Neural cell (in vitro differentiated cells): ENCODE measurements around the gene PPP6R1. TPM values are rescaled to one million over a fixed set of nuclear protein-coding genes. Genes with fewer than 3 reads are reported as not detected.

Source experiments
- H2AFZ ChIP-seq: fragments of 200-600, 300-800 bp; sonication (generic), shearing (Covaris generic); 2 replicates; pipeline ENCODE4 v1.6.0; 2014; ENCODE audit warnings: low read depth, mild to moderate bottlenecking, antibody characterized with exemption, low read length, moderate library complexity
- H3F3A ChIP-seq: fragments of 200-600 bp; shearing (Covaris generic); 2 replicates; pipeline ENCODE4 v1.6.1; 2016; ENCODE audit warnings: mild to moderate bottlenecking, moderate library complexity, mixed read lengths, antibody characterized with exemption, low read length; ENCODE audit not compliant: insufficient read depth, poor library complexity, severe bottlenecking
- H3K27ac ChIP-seq: fragments of 200-600, 300-800 bp; sonication (generic), shearing (Covaris generic); 2 replicates; pipeline ENCODE4 v1.5.1; 2014; ENCODE audit warnings: mild to moderate bottlenecking, low read length, moderate library complexity
- H3K27me3 ChIP-seq: fragments of 300-800, 200-600 bp; sonication (generic), shearing (Covaris generic); 2 replicates; pipeline ENCODE4 v1.6.0; 2014; ENCODE audit warnings: mild to moderate bottlenecking, low read depth, low read length, moderate library complexity; ENCODE audit not compliant: insufficient read depth
- H3K36me3 ChIP-seq: fragments of 300-800, 200-600 bp; sonication (generic), shearing (Covaris generic); 2 replicates; pipeline ENCODE4 v1.5.1; 2014; ENCODE audit warnings: mild to moderate bottlenecking, antibody characterized with exemption, low read length, moderate library complexity; ENCODE audit not compliant: insufficient read depth
- H3K4me2 ChIP-seq: fragments of 300-800, 200-600 bp; sonication (generic), shearing (Covaris generic); 2 replicates; pipeline ENCODE4 v1.6.0; 2014; ENCODE audit warnings: mild to moderate bottlenecking, low read length
- H3K4me3 ChIP-seq: fragments of 300-800, 200-600 bp; sonication (generic), shearing (Covaris generic); 2 replicates; pipeline ENCODE4 v1.5.1; 2014; ENCODE audit warnings: mild to moderate bottlenecking, low read length, moderate library complexity
- H3K79me2 ChIP-seq: fragments of 200-600 bp; shearing (Covaris generic); replicated peaks from 2 replicates; pipeline ENCODE4 v1.6.0; 2014; ENCODE audit warnings: mild to moderate bottlenecking, low read length, moderate library complexity; ENCODE audit not compliant: insufficient read depth
- H3K9ac ChIP-seq: fragments of 300-800, 200-600 bp; sonication (generic), shearing (Covaris generic); 2 replicates; pipeline ENCODE4 v1.6.1; 2016; ENCODE audit warnings: mild to moderate bottlenecking, low read length, mixed read lengths
- H3K9me2 ChIP-seq: fragments of 200-600 bp; shearing (Covaris generic); 2 replicates; pipeline ENCODE4 v1.6.1; 2016; ENCODE audit warnings: mild to moderate bottlenecking, low read length, mixed read lengths; ENCODE audit not compliant: insufficient read depth
- H3K9me3 ChIP-seq: fragments of 200-600, 300-800 bp; sonication (generic), shearing (Covaris generic); 2 replicates; pipeline ENCODE4 v1.6.1; 2016; ENCODE audit warnings: mild to moderate bottlenecking, mixed run types, low read length, moderate library complexity, mixed read lengths
- H4K20me1 ChIP-seq: fragments of 200-600 bp; shearing (Covaris generic); 2 replicates; pipeline ENCODE4 v1.6.1; 2016; ENCODE audit warnings: mild to moderate bottlenecking, mixed run types; ENCODE audit not compliant: insufficient read depth
- EP300 ChIP-seq: fragments of 450-650 bp; conservative IDR thresholded peaks from 2 replicates; pipeline ENCODE4 v1.6.1; 2014; ENCODE audit warnings: antibody characterized with exemption, mild to moderate bottlenecking, moderate library complexity; ENCODE audit not compliant: poor library complexity, severe bottlenecking
- EZH2 ChIP-seq: fragments of 200-600, 300-800 bp; shearing (Covaris generic), sonication (generic); IDR thresholded peaks from 2 replicates; pipeline ENCODE4 v1.6.1; 2014; ENCODE audit warnings: antibody characterized with exemption, low read length, borderline replicate concordance, mild to moderate bottlenecking; ENCODE audit not compliant: insufficient read depth, poor library complexity, severe bottlenecking
- MXI1 ChIP-seq: fragments of 450-650 bp; conservative IDR thresholded peaks from 2 replicates; pipeline ENCODE4 v1.6.1; 2014; ENCODE audit warnings: antibody characterized with exemption, mild to moderate bottlenecking; ENCODE audit not compliant: poor library complexity, severe bottlenecking
- POLR2AphosphoS5 ChIP-seq: IDR thresholded peaks from 2 replicates; pipeline ENCODE4 v1.6.1; 2012
- RAD21 ChIP-seq: fragments of 450-650 bp; conservative IDR thresholded peaks from 2 replicates; pipeline ENCODE4 v1.6.1; 2014; ENCODE audit warnings: antibody characterized with exemption, mild to moderate bottlenecking, moderate library complexity
- SMC3 ChIP-seq: fragments of 450-650 bp; conservative IDR thresholded peaks from 2 replicates; pipeline ENCODE4 v1.6.1; 2014; ENCODE audit warnings: antibody characterized with exemption, mild to moderate bottlenecking, moderate library complexity; ENCODE audit not compliant: poor library complexity
- TAF1 ChIP-seq: IDR thresholded peaks from 2 replicates; pipeline ENCODE4 v1.6.1; 2012; ENCODE audit warnings: low read depth
- polyA plus RNA-seq: library from polyadenylated mRNA; depleted of rRNA; stranded (reverse); fragments of >200 nt; gene quantifications from 2 replicates; pipeline ENCODE4 v1.2.3, GENCODE V29; 2014
- TF ChIP-seq, protein P1 (sequence below): fragments of 450-650 bp; IDR thresholded peaks from 2 replicates; pipeline ENCODE4 v1.5.1; 2014; ENCODE audit warnings: antibody characterized with exemption, mild to moderate bottlenecking, moderate library complexity; ENCODE audit not compliant: poor library complexity, severe bottlenecking
- TF ChIP-seq, protein P2 (sequence below): IDR thresholded peaks from 2 replicates; pipeline ENCODE4 v1.6.1; 2012; ENCODE audit warnings: borderline replicate concordance

PPP6R1 gene
- polyA plus RNA-seq, 1 donor from 2014 or later, result 20.0 TPM

DNA sequence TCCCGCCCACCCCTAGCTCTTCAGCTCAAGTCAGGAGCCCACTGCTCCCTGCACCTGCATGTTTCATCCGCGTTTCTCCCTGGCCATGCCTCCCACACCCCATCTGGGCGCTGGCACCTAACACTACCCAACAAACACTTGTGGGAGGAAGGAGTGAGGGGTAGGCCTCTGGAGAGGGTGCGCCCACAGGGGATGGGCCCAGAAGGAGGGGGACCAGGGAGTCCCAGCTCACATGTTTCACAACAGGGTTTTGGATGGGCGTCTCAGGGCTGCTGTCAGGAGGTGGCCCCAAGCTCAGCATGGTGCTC lies 18.1 kb downstream of the PPP6R1 start:
- Histone ChIP-seq H3K36me3 (peaks cover 9% of the 10 kb centered on the region), H3K27me3 (no peaks in the 10 kb centered on the region), H3K4me2 (no peak overlapping the region), H3K79me2 (no peaks in the 10 kb centered on the region), H3K9ac (no peak overlapping the region), H3K9me2 (no peaks in the 10 kb centered on the region), H2AFZ (no peak overlapping the region), H3F3A (no peaks in the 10 kb centered on the region), H3K4me3 (no peak overlapping the region), H3K9me3 (no peaks in the 10 kb centered on the region), H4K20me1 (no peaks in the 10 kb centered on the region), H3K27ac (no peak overlapping the region)
- no peak for TF ChIP-seq POLR2AphosphoS5
- no peak for TF ChIP-seq SMC3
- TF ChIP-seq, protein P1, sequence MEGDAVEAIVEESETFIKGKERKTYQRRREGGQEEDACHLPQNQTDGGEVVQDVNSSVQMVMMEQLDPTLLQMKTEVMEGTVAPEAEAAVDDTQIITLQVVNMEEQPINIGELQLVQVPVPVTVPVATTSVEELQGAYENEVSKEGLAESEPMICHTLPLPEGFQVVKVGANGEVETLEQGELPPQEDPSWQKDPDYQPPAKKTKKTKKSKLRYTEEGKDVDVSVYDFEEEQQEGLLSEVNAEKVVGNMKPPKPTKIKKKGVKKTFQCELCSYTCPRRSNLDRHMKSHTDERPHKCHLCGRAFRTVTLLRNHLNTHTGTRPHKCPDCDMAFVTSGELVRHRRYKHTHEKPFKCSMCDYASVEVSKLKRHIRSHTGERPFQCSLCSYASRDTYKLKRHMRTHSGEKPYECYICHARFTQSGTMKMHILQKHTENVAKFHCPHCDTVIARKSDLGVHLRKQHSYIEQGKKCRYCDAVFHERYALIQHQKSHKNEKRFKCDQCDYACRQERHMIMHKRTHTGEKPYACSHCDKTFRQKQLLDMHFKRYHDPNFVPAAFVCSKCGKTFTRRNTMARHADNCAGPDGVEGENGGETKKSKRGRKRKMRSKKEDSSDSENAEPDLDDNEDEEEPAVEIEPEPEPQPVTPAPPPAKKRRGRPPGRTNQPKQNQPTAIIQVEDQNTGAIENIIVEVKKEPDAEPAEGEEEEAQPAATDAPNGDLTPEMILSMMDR, result no peak
- no peak for TF ChIP-seq EZH2
- TF ChIP-seq RAD21, result no peak
- TF ChIP-seq, protein P2, sequence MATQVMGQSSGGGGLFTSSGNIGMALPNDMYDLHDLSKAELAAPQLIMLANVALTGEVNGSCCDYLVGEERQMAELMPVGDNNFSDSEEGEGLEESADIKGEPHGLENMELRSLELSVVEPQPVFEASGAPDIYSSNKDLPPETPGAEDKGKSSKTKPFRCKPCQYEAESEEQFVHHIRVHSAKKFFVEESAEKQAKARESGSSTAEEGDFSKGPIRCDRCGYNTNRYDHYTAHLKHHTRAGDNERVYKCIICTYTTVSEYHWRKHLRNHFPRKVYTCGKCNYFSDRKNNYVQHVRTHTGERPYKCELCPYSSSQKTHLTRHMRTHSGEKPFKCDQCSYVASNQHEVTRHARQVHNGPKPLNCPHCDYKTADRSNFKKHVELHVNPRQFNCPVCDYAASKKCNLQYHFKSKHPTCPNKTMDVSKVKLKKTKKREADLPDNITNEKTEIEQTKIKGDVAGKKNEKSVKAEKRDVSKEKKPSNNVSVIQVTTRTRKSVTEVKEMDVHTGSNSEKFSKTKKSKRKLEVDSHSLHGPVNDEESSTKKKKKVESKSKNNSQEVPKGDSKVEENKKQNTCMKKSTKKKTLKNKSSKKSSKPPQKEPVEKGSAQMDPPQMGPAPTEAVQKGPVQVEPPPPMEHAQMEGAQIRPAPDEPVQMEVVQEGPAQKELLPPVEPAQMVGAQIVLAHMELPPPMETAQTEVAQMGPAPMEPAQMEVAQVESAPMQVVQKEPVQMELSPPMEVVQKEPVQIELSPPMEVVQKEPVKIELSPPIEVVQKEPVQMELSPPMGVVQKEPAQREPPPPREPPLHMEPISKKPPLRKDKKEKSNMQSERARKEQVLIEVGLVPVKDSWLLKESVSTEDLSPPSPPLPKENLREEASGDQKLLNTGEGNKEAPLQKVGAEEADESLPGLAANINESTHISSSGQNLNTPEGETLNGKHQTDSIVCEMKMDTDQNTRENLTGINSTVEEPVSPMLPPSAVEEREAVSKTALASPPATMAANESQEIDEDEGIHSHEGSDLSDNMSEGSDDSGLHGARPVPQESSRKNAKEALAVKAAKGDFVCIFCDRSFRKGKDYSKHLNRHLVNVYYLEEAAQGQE, result no peak
- TF ChIP-seq MXI1, result no peak
- TF ChIP-seq TAF1, result no peak
- TF ChIP-seq EP300, result no peak

DNA sequence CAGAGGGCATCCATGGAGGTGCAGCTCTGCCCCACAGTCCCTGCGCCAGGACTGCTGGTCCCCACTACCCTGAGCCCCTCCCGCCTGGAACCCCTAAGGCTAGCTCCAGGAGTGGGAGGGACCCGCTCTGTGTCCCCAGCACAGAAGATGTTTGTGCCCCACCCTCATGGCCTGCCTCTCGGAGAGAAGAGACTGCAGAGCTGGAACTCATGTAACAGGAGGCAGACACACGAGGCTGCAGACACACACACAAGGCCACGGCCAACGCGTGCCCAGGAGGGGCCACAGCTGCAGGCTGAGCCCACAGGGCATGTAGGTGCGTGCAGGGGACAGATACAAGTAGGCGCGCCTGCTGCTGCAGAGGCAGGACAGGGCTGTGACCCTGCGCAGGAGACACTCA lies 19.8 kb downstream of the PPP6R1 start:
- TF ChIP-seq EZH2 (no peak), EP300 (no peak), POLR2AphosphoS5 (no peak)
- Histone ChIP-seq H3K4me3 (no peak overlapping the region), H3K9me3 (no peaks in the 10 kb centered on the region), H2AFZ (no peak overlapping the region), H3K9me2 (no peaks in the 10 kb centered on the region), H3K79me2 (no peaks in the 10 kb centered on the region), H3K27ac (no peak overlapping the region), H3K9ac (no peak overlapping the region), H3F3A (no peaks in the 10 kb centered on the region), H3K4me2 (no peak overlapping the region), H3K27me3 (no peaks in the 10 kb centered on the region), H4K20me1 (no peaks in the 10 kb centered on the region), H3K36me3 (peaks cover 9% of the 10 kb centered on the region)

DNA sequence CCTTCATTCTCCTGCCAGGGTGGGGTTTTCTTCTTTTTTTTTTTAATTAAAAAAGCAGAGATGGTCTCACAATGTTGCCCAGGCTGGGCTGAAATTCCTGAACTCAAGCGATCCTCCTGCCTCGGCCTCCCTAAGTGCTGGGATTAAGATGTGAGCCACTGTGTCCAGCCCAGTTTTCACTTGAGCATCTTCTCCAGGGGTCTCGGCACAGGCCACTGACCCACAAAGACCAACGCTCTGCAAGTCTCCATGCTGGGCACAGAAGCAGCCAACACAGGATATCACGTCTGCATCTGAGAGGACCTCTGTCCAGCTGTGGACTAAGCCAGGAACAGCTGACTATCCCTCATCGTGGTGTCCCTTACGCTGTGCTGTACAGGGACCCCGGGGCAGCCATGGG lies 20.8 kb downstream of the PPP6R1 start:
- no peaks in the 10 kb centered on the region for H3K9me2 ChIP-seq
- TF ChIP-seq EZH2, result no peak
- no peak for TF ChIP-seq MXI1
- TF ChIP-seq TAF1, result no peak
- TF ChIP-seq, protein P2, result no peak
- no peak for TF ChIP-seq RAD21
- no peak for TF ChIP-seq POLR2AphosphoS5
- TF ChIP-seq, protein P1, result no peak
- no peak for TF ChIP-seq EP300
- TF ChIP-seq SMC3, result no peak
- H3K36me3 ChIP-seq, result peaks cover 9% of the 10 kb centered on the region
- no peak overlapping the region for H3K4me3 ChIP-seq
- no peaks in the 10 kb centered on the region for H4K20me1 ChIP-seq
- H3K27ac ChIP-seq, result no peak overlapping the region
- H3K27me3 ChIP-seq, result no peaks in the 10 kb centered on the region
- no peak overlapping the region for H3K4me2 ChIP-seq
- no peak overlapping the region for H3K9ac ChIP-seq
- no peaks in the 10 kb centered on the region for H3K79me2 ChIP-seq
- H2AFZ ChIP-seq, result no peak overlapping the region
- H3F3A ChIP-seq, result no peaks in the 10 kb centered on the region
- no peaks in the 10 kb centered on the region for H3K9me3 ChIP-seq
